HepG2 (cell line): Measurements from ENCODE around the gene VTI1B. TPM values are rescaled to one million over a fixed set of nuclear protein-coding genes. Genes with fewer than 3 reads are reported as not detected.

ENCODE experiments used
- ATAC-seq: fragments of 200-7000 bp; cut with Tn5 transposase; 3 replicates; pipeline ENCODE4 v1.9.1; 2020; ENCODE audit warnings: mild to moderate bottlenecking, moderate library complexity
- BruUV-seq: library from RNA; stranded (reverse); fragments of 400-500 nt; replicated peaks from 2 replicates; lab custom pipeline; 2021; lab: Mats Ljungman, UMichigan
- CTCF ChIA-PET: fragments of 300-600 bp; formaldehyde crosslinking; extraction: SDS; loops from one replicate; lab custom pipeline; 2021; ENCODE audit warnings: low total read pairs, inconsistent platforms, low intra/inter-chr PET ratio; lab: Yijun Ruan, JAX
- POLR2A ChIA-PET: fragments of 350-600 bp; sonication (Branson Sonifier 250); formaldehyde crosslinking; loops from one replicate; lab custom pipeline; 2020; ENCODE audit warnings: antibody characterized with exemption, inconsistent platforms; lab: Yijun Ruan, JAX
- DNase-seq: peaks from one replicate; pipeline ENCODE4 v3.0.0-alpha.2; 2015; ENCODE audit warnings: low spot score
- FAIRE-seq: peaks from 3 replicates; lab custom pipeline; 2011; peaks lifted over from hg19 to GRCh38; lab: Jason Lieb, UNC
- H2AFZ ChIP-seq: one replicate; pipeline ENCODE4 v1.6.1; 2011; ENCODE audit warnings: low read length, inconsistent platforms
- H3K27ac ChIP-seq: fragments of 300-600 bp; 3 replicates; pipeline ENCODE4 v1.8.0; 2011; ENCODE audit warnings: mixed run types, mild to moderate bottlenecking, mixed read lengths, low read length, inconsistent platforms; ENCODE audit not compliant: insufficient read depth; ENCODE audit errors: extremely low read length
- H3K27me3 ChIP-seq, 2 experiments: fragments of 200-600 bp in 1 of 2; 2 replicates in 1 of 2; 3 replicates in 1 of 2; pipeline versions ENCODE4 v1.6.0 to v1.8.0; 2011; ENCODE audit warnings: low read length in 2 of 2, mild to moderate bottlenecking in 2 of 2, moderate library complexity in 2 of 2, inconsistent platforms in 1 of 2; ENCODE audit not compliant: insufficient read depth in 2 of 2, control insufficient read depth in 1 of 2
- H3K36me3 ChIP-seq, 2 experiments: fragments of 200-600 bp in 1 of 2; replicated peaks in 1 of 2; 2 replicates in 1 of 2; 3 replicates in 1 of 2; pipeline versions ENCODE4 v1.5.1 to v1.8.0; 2011; ENCODE audit warnings: low read length in 2 of 2, inconsistent platforms in 1 of 2; ENCODE audit not compliant: insufficient read depth in 2 of 2, control insufficient read depth in 1 of 2
- H3K4me1 ChIP-seq: 2 replicates; pipeline ENCODE4 v1.5.1; 2012; ENCODE audit warnings: low read length, inconsistent platforms; ENCODE audit not compliant: insufficient read depth
- H3K4me2 ChIP-seq: 2 replicates; pipeline ENCODE4 v1.6.0; 2011; ENCODE audit warnings: low read depth, low read length, inconsistent platforms
- H3K4me3 ChIP-seq, 3 experiments: fragments of 200-600 bp in 1 of 3; sonication (generic), shearing (Covaris generic) in 1 of 3; replicated peaks in 1 of 3; 2 replicates each; pipeline ENCODE4 v1.5.1; 2011 to 2016; ENCODE audit warnings: low read length in 3 of 3, inconsistent platforms in 2 of 3, low read depth in 2 of 3, mild to moderate bottlenecking in 2 of 3, control low read depth in 1 of 3, mixed read lengths in 1 of 3; ENCODE audit not compliant: insufficient read depth in 1 of 3
- H3K79me2 ChIP-seq: one replicate; pipeline ENCODE4 v1.6.1; 2011; ENCODE audit warnings: low read length, inconsistent platforms; ENCODE audit not compliant: insufficient read depth
- H3K9ac ChIP-seq: 2 replicates; pipeline ENCODE4 v1.6.0; 2011; ENCODE audit warnings: mild to moderate bottlenecking, low read depth, low read length, inconsistent platforms; ENCODE audit not compliant: insufficient read depth
- H3K9me3 ChIP-seq: 2 replicates; pipeline ENCODE4 v1.5.1; 2012; ENCODE audit warnings: mild to moderate bottlenecking, low read length
- H4K20me1 ChIP-seq: 2 replicates; pipeline ENCODE4 v1.6.0; 2011; ENCODE audit warnings: inconsistent platforms, mild to moderate bottlenecking, low read length, moderate library complexity; ENCODE audit not compliant: insufficient read depth
- ATM ChIP-seq: fragments of 450-650 bp; IDR thresholded peaks from 2 replicates; pipeline ENCODE4 v1.7.1; 2017; ENCODE audit warnings: mild to moderate bottlenecking, borderline replicate concordance
- BORCS8-MEF2B ChIP-seq: sonication (generic); formaldehyde crosslinking; IDR thresholded peaks from 2 replicates; pipeline ENCODE4 v1.8.0; 2022; ENCODE audit warnings: mild to moderate bottlenecking, missing genetic modification reagents
- CBX2 ChIP-seq, 2 experiments: fragments of 200-600 bp in 1 of 2; sonication (generic); formaldehyde crosslinking in 1 of 2; IDR thresholded peaks; 2 replicates each; pipeline versions ENCODE4 v1.7.0 to v1.8.1; 2018 to 2022; ENCODE audit warnings: low read depth in 2 of 2, low read length in 1 of 2, mild to moderate bottlenecking in 1 of 2, missing genetic modification reagents in 1 of 2
- ELF4 ChIP-seq: sonication (generic); formaldehyde crosslinking; IDR thresholded peaks from 2 replicates; pipeline ENCODE4 v1.5.0; 2020; ENCODE audit warnings: missing genetic modification reagents, mild to moderate bottlenecking, moderate library complexity, borderline replicate concordance
- HDAC1 ChIP-seq: sonication (generic); formaldehyde crosslinking; IDR thresholded peaks from 2 replicates; pipeline ENCODE4 v1.5.1; 2020; ENCODE audit warnings: mild to moderate bottlenecking, missing genetic modification reagents
- NFE2L2 ChIP-seq: fragments of 150-350 bp; IDR thresholded peaks from 2 replicates; pipeline ENCODE4 v1.6.1; 2014; ENCODE audit warnings: low read length
- NFYC ChIP-seq: IDR thresholded peaks from 2 replicates; pipeline ENCODE4 v1.6.1; 2016; ENCODE audit warnings: missing genetic modification reagents, missing compliant biosample characterization
- PBX2 ChIP-seq: IDR thresholded peaks from 2 replicates; pipeline ENCODE4 v1.6.1; 2016; ENCODE audit warnings: control low read depth
- POGK ChIP-seq: sonication (generic); formaldehyde crosslinking; conservative IDR thresholded peaks from 2 replicates; pipeline ENCODE4 v1.8.0; 2022; ENCODE audit warnings: mild to moderate bottlenecking, moderate library complexity, missing genetic modification reagents
- PPARG ChIP-seq: conservative IDR thresholded peaks from 2 replicates; pipeline ENCODE4 v1.6.1; 2016; ENCODE audit warnings: missing biosample characterization, missing genetic modification reagents
- RNF2 ChIP-seq: fragments of 450-650 bp; conservative IDR thresholded peaks from 2 replicates; pipeline ENCODE4 v1.6.1; 2016; ENCODE audit warnings: low read depth
- SMAD1 ChIP-seq: sonication (generic); formaldehyde crosslinking; IDR thresholded peaks from 2 replicates; pipeline ENCODE4 v1.4.0; 2020; ENCODE audit warnings: missing genetic modification reagents, low read depth, mild to moderate bottlenecking, borderline replicate concordance
- SMAD9 ChIP-seq: sonication (generic); formaldehyde crosslinking; IDR thresholded peaks from 2 replicates; pipeline ENCODE4 v1.5.1; 2020; ENCODE audit warnings: mild to moderate bottlenecking, missing genetic modification reagents
- STAT6 ChIP-seq: sonication (generic); formaldehyde crosslinking; IDR thresholded peaks from 2 replicates; pipeline ENCODE4 v1.4.0; 2020; ENCODE audit warnings: missing genetic modification reagents, mild to moderate bottlenecking, borderline replicate concordance
- SYNCRIP ChIP-seq: fragments of 200-400 bp; formaldehyde crosslinking; IDR thresholded peaks from 2 replicates; pipeline ENCODE4 v1.6.1; 2018; ENCODE audit warnings: mild to moderate bottlenecking, low read depth, low read length; ENCODE audit not compliant: insufficient read depth
- ZBTB42 ChIP-seq: sonication (generic); formaldehyde crosslinking; IDR thresholded peaks from 2 replicates; pipeline ENCODE4 v1.5.0; 2020; ENCODE audit warnings: mild to moderate bottlenecking, missing genetic modification reagents
- ZKSCAN5 ChIP-seq: sonication (generic); formaldehyde crosslinking; IDR thresholded peaks from 2 replicates; pipeline ENCODE4 v1.5.1; 2020; ENCODE audit warnings: mild to moderate bottlenecking, missing genetic modification reagents
- ZNF251 ChIP-seq: sonication (generic); formaldehyde crosslinking; IDR thresholded peaks from 2 replicates; pipeline ENCODE4 v1.9.0; 2021; ENCODE audit warnings: mild to moderate bottlenecking, missing genetic modification reagents
- ZNF546 ChIP-seq: sonication (generic); formaldehyde crosslinking; conservative IDR thresholded peaks from 2 replicates; pipeline ENCODE4 v1.8.1; 2023; ENCODE audit warnings: mild to moderate bottlenecking, missing genetic modification reagents
- ZNF709 ChIP-seq: sonication (generic); formaldehyde crosslinking; IDR thresholded peaks from 2 replicates; pipeline ENCODE4 v1.5.0; 2020; ENCODE audit warnings: mild to moderate bottlenecking, missing genetic modification reagents
- ZNF790 ChIP-seq: sonication (generic); formaldehyde crosslinking; IDR thresholded peaks from 2 replicates; pipeline ENCODE4 v1.8.0; 2022; ENCODE audit warnings: missing genetic modification reagents, mild to moderate bottlenecking, borderline replicate concordance
- WGBS: methylation state at CpG from one replicate; pipeline ENCODE4 v1.1.6; 2017; ENCODE audit warnings: low lambda C conversion rate; 5-methylcytosine and 5-hydroxymethylcytosine counted together
- in situ Hi-C: cut with HindIII; loops from 2 replicates; pipeline ENCODE4 v1.10.0; 2017; ENCODE audit warnings: low pct_unique_long_range_greater_than_20kb; ENCODE audit not compliant: extremely low pct_ligation_motif_present
- intact Hi-C: fragments of 100-400 bp; cut with micrococcal nuclease; formaldehyde crosslinking; loops from one replicate; pipeline ENCODE4 v1.10.0; 2022; ENCODE audit not compliant: unreplicated experiment
- polyA plus RNA-seq, 8 experiments: library from polyadenylated mRNA; depleted of rRNA in 3 of 8; stranded (reverse) in 7 of 8; unstranded in 1 of 8; fragments of >200 nt; fragmentation: Illumina TruSeq in 4 of 8; extraction: Trizol in 4 of 8; gene quantifications; 2 replicates each; pipeline versions ENCODE4 v1.2.1 to v1.2.3, GENCODE V29; 2011 to 2016; ENCODE audit warnings: low read depth in 4 of 8, missing spikeins in 1 of 8, mixed read lengths in 1 of 8; ENCODE audit not compliant: insufficient read depth in 1 of 8
- total RNA-seq, 5 experiments: library from RNA; depleted of rRNA; stranded (reverse); fragments of >200 nt; fragmentation: Illumina TruSeq; extraction: Trizol; gene quantifications; 2 replicates each; pipeline ENCODE4 v1.2.3, GENCODE V29; 2016; ENCODE audit warnings: low read depth in 1 of 5

The VTI1B gene
- total and polyA plus RNA-seq, 2 of the 13 experiments (the other 11 are each of a cell fraction or from before 2014, with no cell fraction given) = 39.0 to 103 TPM

GRCh38 chr14:67675219-67675582 lies 769 bp upstream of the VTI1B start:
- Histone ChIP-seq H3K4me2 (peak overlapping the region; percentile 90), H3K27ac (peak overlapping the region; percentile 98), H3K36me3 (peaks cover 10 to 30% of the 10 kb centered on the region in 2 experiments), H3K79me2 (peaks cover 33% of the 10 kb centered on the region), H3K9ac (peak overlapping the region; percentile 99), H2AFZ (no peak overlapping the region), H3K9me3 (no peaks in the 10 kb centered on the region), H3K4me3 (peak overlapping the region; percentile 89 to 100 (median 95)), H3K4me1 (peaks cover 20% of the 10 kb centered on the region), H3K27me3 (no peaks in the 10 kb centered on the region; a peak in 1 of 5 replicates), H4K20me1 (peaks cover 4% of the 10 kb centered on the region; the same call in 1 of the 2 replicates)
- ChIA-PET CTCF (interaction anchor here (1.8 kb wide), 1 partner anchor 29 kb away, joined by 7 read pairs; no protein-coding TSS in a partner anchor), POLR2A (interaction anchor here (0.8 to 2.0 kb wide), 5 partner anchors 12 to 75 kb away, joined by 3 to 13 read pairs (median 4); partner anchors contain the start of genes PIGH and RDH11)
- DNase-seq (no peak), FAIRE-seq (no peak), ATAC-seq (no peak)
- in situ Hi-C loops = no loop called here
- TSS peak; percentile 83 for BruUV-seq
- 44% methylated on average over 16 of the region's 16 CpGs for WGBS
- intact Hi-C loops = loop anchor here (2.0 kb wide), 1 partner anchor 30 kb away; no protein-coding TSS in a partner anchor
- TF ChIP-seq ZNF790 = no peak
- no peak for TF ChIP-seq SYNCRIP
- no peak for TF ChIP-seq SMAD1 (CRISPR knock-in tag)
- TF ChIP-seq BORCS8-MEF2B (CRISPR knock-in tag) = no peak
- no peak for TF ChIP-seq PPARG
- no peak for TF ChIP-seq ZBTB42
- TF ChIP-seq PBX2 = no peak
- no peak for TF ChIP-seq ZNF709
- no peak for TF ChIP-seq CBX2 (IDR thresholded peaks at IDR 0.05; ENCODE audit: low read depth, low read length)
- TF ChIP-seq CBX2 (CRISPR knock-in tag; IDR thresholded peaks at IDR 0.05; ENCODE audit: low read depth) = no peak
- no peak for TF ChIP-seq ZKSCAN5 (CRISPR knock-in tag)
- no peak for TF ChIP-seq HDAC1 (CRISPR knock-in tag)
- no peak for TF ChIP-seq SMAD9
- TF ChIP-seq STAT6 (CRISPR knock-in tag) = 0 out of 2 replicates have a peak, but pooled peaks have one; percentile 17
- no peak for TF ChIP-seq ELF4 (CRISPR knock-in tag)
- no peak for TF ChIP-seq ATM
- TF ChIP-seq POGK (CRISPR knock-in tag) = 0 out of 2 replicates have a peak, but pooled peaks have one; percentile 8
- TF ChIP-seq RNF2 = no peak
- no peak for TF ChIP-seq ZNF251 (CRISPR knock-in tag)
- TF ChIP-seq ZNF546 (CRISPR knock-in tag) = no peak
- TF ChIP-seq NFE2L2 = no peak
- no peak for TF ChIP-seq NFYC (CRISPR knock-in tag)
